Measurements from ENCODE around the gene CACNA1D.

DNA sequence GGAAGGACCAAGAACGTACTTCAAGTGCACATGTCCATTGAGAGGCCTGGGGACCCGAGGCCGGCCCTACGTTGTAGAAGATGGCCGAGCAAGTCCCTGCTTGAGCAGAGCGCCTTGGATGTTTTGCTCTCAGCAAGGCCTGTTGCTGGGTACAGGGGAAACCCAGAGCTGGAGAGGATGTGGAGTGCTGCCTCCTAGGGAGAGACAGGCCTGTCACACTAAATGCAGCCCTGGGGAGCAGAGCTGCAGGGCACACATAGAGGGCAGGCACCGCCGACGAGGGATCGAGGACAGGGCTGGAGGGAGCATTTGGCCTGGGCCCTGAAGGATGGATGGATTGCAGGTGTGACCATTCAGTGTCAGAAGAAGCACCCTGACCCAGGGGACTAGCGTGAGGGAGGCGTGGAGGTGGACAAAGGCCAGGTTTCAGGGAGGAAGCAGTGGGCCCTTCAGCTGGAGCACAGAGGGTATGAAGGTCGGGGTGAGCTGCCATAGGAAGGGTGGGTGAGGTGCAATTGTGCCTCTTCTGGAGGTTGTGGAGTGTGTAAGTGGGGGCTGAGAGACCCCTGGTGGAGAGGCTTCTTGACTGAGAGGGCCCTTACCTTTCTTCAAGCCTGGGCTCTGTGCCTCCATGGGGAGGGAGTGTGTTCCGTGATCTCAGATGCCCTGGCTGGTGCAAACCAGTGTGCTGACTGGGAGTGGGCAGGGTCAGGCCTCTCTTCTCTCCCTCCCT lies 209.4 kb downstream of the CACNA1D start:
- TF ChIP-seq, protein P1, sequence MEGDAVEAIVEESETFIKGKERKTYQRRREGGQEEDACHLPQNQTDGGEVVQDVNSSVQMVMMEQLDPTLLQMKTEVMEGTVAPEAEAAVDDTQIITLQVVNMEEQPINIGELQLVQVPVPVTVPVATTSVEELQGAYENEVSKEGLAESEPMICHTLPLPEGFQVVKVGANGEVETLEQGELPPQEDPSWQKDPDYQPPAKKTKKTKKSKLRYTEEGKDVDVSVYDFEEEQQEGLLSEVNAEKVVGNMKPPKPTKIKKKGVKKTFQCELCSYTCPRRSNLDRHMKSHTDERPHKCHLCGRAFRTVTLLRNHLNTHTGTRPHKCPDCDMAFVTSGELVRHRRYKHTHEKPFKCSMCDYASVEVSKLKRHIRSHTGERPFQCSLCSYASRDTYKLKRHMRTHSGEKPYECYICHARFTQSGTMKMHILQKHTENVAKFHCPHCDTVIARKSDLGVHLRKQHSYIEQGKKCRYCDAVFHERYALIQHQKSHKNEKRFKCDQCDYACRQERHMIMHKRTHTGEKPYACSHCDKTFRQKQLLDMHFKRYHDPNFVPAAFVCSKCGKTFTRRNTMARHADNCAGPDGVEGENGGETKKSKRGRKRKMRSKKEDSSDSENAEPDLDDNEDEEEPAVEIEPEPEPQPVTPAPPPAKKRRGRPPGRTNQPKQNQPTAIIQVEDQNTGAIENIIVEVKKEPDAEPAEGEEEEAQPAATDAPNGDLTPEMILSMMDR (IDR thresholded peaks at IDR 0.05; ENCODE audit: insufficient read depth, low read length, poor library complexity, severe bottlenecking) = no peak
- TF ChIP-seq EZH2phosphoT487 (conservative IDR thresholded peaks at IDR 0.05; ENCODE audit: low read length) = no peak

Measured in SU-DHL-6 (cell line).